Stimulated activated CD8-positive, alpha-beta memory T cell treated with anti-CD3 and anti-CD28 coated beads, Interleukin-12 subunit alpha, Interleukin-12 subunit beta, amount 100 ng/mL, for 1 hour (primary cell): ENCODE data around the gene DAP3.
"Not testable (repeated sequence)": the region's sequence is repeated elsewhere in the genome, so short reads cannot be mapped to it uniquely, and the experiment has no call there.

ENCODE experiments used
- DNase-seq: peaks from one replicate; pipeline ENCODE4 v3.0.0-alpha.2; 2020; ENCODE audit warnings: low read depth

Gene DAP3

DNA sequence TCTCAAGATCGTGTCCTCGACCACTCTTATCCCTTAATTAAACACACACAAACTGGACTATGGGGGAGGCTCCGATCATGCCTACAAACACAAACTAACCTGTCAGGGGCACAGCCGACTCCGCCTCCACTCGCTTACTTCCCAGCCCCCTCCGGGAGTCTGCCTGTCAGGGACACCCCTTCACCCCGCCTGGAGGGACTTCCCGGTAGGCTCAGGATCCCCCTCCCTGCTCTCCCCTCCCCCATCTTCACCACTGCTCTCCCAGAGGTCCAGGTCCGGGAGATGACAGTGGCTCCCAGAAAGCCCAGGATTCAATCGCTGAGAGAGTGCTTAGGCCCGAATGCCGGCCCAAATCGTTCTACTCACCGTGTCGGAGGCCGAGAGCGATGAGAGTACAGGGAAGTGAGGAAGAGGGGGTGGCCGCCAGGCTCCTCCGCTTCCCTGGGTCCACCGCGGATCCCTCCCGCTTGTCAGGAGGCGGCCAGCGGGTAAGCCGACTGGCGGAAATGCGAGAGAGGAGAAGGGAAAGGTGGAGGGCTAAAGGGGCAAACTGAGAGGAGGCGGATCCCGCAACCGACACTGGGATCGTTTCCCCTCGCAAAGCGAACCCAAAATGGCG, 1.1 kb upstream of the DAP3 start:
- DNase-seq, result peak; percentile 5

DNA sequence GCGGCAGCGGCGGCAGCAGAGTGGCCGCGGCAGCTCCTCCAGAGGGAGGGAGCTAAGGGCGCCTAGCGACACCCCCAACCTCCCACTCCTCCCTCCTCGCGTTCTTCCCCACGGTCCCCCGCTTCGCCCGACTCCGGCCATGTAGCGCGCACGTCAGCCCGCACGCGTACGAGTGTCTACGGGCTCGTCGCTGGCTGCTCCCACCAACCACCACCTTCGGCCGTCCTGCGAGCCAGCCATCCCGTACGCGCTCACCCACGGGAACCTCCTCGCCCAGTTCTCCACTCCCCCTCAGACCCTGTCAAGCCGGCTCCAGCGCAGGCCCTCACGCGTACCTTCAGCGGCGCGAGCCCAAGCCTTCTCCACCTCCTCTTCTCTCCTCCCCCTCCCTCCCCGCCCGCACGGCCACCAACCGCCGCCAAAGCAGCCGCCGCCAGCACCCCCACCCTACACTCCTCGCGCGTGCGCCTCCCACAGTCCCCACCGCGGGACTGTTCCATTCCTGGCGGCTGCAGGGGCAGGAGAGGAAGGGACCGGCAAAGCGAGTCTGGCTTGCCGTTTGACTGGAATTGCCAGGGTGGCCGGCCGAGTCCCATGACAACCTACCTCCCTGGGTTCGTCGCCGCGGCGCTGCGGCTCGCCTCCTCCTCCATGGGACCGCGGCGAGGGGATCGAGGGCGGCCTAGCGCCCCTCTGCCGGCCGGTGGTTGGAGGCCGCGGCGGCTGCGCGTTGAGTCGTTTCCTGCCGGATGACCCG, 389 bp upstream of the DAP3 start, which contains the start of gene YY1AP1:
Gene YY1AP1, minus strand, starts transcription at position 451 of the 757 bp plus-strand sequence. CDS start 8,338 bp downstream, outside the sequence.
- DNase-seq, result peak; percentile 86

DNA sequence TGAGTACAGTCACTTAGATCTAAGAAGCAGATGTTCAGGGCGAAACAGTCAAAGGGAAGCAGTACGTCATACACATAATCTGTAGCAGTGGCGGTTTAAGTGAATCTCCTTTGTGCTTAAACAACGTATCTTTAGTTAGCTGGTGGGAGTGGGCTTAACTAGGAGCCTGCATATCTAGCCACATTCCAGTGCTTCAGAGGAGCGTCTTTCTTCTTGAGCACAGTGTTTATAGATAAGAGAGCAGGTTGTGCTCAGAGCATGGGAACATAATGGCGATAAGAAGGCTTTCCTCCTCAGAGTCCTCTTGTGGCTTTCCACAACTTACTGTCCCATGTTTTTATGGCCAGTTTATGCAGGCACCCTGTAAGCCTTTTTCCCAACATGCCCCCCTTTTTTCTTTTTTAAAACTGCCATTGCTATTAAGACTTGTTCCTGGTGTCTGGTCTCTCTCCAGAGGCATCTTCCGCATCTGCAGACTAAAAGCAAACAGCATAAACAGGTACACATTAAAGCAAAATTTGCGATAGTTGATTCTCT, 3.2 kb downstream of the DAP3 start:
- no peak for DNase-seq

DNA sequence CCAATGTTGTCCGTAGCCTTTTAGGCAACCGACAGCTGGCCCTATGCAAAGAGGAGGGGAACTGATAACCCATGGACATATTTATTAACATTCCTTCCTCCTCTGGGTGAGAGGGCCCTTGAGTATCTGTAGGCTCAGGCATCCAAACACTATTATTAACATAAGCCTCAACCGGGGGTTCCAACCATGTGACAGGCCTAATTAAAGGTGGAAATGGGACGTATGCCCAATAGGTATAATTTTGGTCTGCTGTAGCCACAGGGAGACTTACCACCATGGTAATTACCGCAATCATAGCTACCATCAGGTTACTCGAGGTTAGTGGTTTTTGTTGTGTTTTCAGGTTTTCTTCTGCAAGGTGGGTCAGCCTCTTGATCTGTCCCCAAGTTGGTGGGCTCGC, 5.3 kb downstream of the DAP3 start:
- no peak for DNase-seq

DNA sequence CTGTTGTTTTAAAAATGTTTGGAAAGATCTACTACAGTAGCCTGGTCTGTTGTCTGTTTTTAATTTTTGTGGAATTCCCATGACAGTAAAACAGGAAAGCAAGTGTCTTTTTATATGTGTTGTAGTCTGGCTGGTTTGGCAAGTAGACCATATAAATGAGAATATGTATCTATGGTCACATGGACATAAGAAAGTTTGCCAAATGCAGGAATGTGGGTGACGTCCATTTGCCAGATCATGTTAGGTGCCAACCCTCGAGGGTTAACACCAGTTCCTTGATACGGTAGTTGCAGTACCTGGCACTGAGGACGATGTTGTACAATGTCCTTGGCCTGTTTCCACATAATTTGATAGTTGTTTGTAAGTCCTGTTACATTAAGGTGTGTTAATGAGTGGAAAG, 6.2 kb downstream of the DAP3 start:
- DNase-seq, result no peak

DNA sequence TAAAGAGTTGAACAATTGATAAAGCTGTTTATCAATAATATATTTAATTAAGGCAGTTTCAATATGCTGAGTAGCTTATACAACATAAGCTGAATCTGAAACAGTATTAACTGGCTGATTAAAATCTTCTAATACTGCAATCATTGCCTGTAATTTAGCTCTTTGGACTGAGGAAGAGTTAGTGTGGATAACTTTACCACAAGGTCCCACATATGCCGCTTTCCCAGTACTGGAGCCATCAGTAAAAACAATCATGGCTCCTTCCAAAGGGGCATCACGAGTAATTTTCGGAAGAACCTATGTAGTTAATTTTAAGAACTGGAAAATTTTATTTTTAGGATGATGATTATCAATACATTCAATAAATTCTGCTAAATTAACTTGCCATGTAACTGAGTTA, 6.7 kb downstream of the DAP3 start:
- DNase-seq, result no peak

DNA sequence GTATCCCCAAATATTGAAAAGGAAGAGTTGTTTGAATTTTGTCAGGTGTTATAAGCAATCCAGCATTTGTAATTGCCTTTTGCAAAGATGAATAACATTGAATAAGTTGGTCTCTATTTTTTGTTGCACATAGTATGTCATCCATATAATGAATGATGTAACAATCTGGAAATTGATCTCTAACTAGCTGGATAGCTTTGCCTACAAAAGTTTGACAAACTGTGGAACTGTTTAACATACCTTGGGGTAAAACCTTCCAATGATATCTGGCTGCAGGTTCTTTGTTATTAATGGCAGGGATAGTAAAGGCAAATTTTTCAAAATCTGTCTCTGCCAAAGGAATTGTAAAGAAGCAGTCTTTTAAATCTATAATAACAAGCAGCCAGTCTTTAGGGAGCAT, 7.6 kb downstream of the DAP3 start:
- DNase-seq, result no peak

DNA sequence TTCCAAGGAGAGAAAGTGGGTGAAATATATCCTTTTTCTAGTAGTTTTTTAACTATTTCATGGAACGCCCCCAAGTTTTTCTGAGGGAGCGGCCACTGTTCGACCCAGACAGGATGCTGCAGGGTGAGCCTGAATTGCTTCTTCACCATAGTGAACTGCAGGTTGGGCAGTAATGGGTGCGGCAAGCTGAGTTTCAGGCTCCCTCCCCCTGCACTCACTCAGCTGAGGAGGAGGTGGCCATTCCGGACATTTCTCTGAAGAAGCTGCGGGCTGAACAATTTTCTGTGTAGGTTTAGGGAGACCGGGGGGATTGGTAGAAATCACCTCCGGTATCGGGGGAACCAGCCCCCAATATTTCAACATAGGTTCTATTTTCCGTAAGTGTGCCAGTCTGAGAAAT, 8.2 kb downstream of the DAP3 start:
- DNase-seq, result no peak

DNA sequence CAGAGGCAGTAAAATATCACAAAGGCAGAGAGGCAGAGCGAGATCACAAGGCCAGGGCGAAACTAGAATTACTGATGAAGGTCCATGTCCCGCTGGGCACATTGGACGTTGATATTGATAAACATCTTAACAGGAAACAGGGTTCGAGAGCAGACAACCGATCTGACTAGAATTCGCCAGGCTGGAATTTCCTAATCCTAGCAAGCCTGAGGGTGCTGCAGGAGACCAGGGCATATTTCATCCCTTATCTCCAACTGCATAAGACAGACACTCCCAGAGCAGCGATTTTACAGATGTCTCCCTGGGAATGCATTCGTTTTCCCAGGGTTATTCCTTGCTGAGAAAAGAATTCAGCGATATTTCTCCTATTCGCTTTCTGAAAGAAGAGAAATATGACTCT, 8.7 kb downstream of the DAP3 start:
- DNase-seq, result not testable (repeated sequence)

DNA sequence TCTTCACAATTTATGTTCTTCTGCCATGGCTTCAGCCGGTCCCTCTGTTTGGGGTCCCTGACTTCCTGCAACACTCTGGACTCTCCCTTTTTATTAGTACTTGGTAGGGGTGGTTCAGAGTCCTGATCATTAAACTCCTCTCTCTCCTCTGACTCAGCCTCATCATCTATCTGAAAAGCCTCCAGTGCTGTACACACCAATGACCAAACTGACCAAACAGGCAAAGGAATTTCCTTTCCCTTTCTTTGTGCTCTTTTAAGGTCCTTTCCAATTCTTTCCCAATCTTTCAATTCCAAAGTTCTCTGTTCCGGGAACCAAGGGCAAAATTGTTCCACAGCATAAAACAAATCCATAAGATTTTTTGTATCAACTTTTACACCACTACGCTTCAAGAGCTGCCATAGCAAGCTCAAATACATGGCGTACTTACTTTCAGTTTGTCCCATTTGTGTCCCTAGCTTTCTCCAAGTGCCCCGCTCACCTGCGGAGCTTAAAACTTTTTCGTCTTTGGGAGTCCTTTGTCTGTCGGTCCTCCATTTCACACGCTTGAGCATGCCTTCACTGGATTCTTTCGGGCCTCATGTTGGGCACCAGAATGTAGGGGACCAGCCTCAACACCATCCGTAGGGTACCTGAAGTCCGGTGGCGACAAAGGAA, 9.6 kb downstream of the DAP3 start:
- no peak for DNase-seq

DNA sequence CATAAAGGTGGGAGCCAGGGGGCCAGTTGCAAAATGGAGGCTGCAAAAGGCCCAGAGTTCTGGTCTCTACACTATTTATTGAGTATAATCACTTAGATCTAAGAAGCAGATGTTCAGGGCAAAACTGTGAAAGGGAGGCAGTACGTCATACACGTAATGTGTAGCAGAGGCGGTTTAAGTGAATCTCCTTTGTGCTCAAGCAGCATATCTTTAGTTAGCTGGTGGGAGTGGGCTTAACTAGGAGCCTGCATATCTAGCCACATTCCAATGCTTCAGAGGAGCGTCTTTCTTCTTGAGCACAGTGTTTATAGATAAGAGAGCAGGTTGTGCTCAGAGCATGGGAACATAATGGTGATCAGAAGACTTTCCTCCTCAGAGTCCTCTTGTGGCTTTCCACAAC, 10.2 kb downstream of the DAP3 start:
- DNase-seq, result not testable (repeated sequence)

DNA sequence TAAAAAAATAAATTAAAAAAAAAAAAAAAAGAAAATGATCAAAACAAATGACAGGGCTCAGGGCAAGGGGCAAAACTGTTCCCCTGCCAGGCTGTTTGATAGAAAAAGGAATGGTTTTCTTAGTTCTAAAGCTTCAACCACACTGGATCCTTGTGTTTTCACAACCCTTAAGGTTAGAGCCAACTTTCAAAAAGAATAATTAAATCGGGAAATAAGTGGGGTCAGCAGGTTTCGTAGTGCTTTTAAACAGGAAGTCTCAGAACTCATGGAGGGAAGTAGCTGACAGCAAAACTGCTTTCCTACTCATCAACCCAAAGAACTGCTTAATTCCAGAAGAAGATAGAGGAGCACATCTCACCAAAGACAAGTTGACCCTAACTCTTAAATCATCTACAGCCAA, 12.8 kb downstream of the DAP3 start:
- DNase-seq, result not testable (repeated sequence)

DNA sequence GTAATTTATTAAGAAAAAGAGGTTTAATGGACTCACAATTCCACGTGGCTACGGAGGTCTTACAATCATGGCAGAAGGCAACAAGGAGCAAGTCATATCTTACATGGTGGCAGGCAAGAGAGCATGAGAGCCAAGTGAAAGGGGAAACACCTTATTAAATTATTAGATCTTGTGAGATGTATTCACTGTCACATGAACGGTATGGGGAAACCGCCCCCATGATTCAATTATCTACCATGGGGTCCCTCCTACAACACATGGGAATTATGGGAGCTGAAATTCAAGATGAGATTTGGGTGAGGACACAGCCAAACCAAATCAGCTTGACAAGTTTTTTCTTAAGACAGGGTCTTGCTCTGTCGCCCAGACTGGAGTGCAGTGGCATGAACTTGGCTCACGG, 14.3 kb downstream of the DAP3 start:
- no peak for DNase-seq

DNA sequence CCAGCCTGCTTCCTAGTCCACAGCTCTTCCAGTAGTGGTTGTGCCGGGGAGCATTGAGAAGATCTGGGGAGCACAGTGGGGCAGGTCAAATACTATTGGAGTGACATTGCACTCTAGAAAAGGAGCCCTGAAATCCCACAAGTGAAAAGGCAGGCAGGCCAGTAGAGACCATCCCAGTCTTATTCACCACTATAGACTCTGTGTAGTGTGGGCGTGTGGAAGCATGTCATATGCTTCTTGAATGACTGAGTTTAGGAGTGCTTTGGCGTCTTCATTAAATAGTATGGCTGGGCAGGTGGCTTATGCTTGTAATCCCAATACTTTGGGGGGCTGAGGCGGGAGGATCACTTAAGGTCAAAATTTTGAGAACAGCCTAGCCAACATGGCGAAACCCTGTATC, 15.5 kb downstream of the DAP3 start:
- DNase-seq, result not testable (repeated sequence)

DNA sequence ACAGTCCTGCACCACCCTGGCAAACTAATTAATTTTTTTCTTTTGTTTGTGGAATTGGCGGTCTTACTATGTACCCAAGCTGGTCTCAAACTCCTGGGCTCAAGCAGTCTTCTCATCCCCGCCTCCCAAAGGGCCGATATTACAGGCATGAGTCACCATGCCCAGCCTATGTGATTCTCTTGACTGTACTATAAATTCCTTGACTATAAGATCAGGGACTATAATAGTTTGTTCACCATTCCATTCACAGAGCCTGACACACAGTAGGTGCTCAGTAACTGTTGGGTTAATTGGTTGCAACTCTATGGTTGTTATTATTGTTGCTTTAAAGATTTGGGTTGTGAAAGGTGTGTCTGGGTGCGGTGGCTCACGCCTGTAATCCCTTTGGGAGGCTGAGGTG, 17.2 kb downstream of the DAP3 start:
- no peak for DNase-seq

DNA sequence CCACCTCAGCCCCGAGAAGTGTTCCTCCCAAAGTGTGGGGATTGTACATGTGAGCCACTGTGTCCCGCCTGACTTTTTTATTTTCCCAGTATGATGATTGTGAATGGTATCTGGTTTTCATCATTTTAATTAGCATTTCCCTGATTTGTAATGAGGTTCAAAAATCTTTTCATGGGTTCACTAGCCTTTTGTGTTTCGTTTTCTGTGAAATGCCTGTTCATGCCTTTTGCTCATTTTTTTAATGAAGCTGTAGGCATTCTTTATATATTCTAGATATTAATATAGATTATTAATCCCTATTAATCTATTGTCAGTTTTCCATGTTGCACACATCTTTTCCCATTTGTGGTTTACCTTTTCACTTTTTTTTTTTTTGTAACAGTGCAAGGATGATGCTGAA, 20.5 kb downstream of the DAP3 start:
- DNase-seq, result no peak

DNA sequence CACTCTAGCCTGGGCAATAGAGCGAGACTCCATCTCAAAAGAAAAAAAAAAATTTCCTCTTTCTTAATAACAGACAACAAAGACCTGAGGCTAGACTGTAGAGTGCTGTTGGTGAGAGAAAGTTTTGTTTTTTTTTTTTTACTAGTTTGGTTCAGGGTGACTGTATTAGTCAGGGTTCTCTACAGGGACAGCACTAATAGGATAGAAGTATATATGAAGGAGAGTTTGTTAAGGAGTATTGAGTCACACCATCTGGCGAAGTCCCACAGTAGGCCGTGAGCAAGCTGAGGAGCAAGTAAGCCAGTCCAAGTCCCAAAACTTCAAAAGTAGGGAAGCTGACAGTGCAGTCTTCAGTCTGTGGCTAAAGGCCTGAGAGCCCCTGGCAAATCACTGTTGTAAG, 22.6 kb downstream of the DAP3 start:
- not testable (repeated sequence) for DNase-seq

DNA sequence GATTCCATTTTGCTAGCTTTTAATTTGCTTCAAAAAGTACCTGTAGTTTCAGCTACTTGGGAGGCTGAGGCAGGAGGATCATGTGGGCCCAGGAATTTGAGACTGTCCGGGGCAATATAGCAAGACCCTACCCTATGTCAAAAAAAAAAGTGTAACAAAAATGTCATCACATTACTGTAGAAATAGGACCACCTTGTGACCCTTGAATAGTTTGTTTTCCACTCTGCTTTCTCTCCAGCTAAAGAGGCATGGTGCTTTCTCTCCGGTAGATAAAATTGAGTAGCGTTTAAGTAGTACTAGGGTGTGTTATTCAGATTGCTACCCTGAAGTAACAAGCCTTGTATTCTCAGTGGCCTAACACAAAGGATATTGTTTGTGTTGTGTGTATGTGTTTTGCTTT, 23.7 kb downstream of the DAP3 start:
- DNase-seq, result not testable (repeated sequence)

DNA sequence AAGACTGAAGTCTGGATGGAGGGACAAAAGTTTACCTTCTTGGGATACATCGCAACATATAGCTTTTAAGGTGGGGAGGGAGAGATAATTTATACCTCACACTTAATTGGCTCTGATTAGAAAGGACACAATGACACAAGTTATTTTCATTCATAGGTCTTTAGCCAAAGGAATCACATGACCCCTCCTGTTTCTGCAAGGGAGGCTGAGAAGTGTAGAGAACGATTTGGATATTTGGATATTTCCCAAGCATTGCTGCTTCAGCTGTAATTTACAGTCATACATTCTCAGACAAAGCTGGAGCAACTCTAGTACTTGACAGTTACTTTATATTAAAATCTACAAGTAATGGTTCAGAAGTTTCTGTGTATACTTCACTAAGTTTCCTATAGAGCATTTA, 24.2 kb downstream of the DAP3 start:
- no peak for DNase-seq

DNA sequence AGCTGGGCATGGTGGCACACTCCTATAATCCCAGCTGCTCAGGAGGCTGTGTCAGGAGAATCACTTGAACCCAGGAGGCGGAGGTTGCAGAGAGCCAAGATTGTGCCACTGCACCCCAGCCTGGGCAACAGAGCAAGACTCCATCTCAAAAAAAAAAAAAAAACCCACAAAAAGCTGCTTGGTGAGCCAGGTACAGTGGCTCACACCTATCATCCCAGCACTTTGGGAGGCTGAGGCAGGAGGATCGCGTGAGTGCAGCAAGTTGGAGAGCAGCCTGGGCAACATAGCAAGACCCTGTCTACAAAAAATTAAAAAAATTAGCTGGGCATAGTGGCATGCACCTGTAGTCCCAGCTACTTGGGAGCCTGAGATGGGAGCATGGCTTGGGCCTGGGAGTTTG, 26.2 kb downstream of the DAP3 start:
- not testable (repeated sequence) for DNase-seq

DNA sequence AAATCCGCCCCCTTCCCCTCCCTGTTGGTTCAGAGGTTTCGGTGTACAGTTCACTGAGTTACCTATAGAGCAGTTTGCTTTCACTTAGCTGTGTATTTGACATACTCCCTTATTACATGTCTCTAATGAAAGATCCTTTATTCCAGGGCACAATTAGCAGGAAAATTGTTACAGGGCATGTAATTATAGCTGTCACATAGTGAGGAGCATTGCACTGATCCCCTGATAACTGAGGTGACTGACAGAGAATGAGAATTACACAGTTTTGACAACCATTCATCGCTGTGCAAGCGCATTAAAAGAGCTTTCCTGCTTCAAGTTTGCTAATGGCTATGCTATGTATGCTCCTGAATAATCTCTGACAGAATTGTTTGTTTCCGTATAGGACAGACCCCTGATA, 26.9 kb downstream of the DAP3 start:
- no peak for DNase-seq

DNA sequence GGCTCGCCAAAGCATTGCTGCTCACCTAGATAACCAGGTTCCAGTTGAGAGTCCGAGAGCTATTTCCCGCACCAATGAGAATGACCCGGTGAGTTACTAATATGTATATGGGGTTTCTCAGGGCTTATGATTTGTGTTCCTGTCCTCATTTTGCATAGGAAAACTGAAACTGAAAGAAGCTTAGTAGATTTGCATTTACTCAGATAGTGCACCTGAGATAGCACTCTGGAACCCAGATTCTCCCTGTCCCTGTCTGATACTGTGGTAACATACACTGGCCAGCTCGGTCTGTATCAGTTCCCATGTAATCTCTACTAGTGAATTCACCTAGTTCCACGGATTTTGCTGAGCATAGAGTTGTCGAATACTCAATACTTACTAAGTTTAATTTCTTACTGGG, 28.1 kb downstream of the DAP3 start:
- DNase-seq, result no peak

DNA sequence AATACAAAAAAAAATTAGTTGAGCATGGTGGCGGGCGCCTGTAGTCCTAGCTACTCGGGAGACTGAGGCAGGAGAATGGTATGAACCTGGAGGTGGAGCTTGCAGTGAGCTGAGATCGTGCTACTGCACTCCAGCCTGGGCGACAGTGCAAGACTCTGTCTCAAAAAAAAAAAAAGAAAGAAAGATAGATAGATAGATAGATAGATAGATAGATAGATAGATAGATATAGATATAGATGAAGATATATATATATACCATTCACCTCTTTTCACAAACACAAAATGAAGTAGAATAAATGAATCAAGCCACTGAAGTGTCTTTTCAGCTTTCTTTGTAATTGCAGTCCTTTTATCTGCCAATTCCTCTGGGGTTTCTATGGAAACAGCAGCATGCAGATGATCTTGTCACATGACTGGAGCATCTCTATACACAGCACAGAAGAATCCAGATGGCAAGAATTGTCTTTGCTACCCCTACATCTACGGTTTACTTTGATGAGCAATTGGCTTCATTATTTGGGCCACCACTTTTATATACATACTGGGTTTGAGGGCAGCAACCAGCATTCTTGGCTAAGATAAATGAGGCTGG, 29.7 kb downstream of the DAP3 start:
- not testable (repeated sequence) for DNase-seq
